ENCODE data around the gene PTPRT.

Gene PTPRT

DNA sequence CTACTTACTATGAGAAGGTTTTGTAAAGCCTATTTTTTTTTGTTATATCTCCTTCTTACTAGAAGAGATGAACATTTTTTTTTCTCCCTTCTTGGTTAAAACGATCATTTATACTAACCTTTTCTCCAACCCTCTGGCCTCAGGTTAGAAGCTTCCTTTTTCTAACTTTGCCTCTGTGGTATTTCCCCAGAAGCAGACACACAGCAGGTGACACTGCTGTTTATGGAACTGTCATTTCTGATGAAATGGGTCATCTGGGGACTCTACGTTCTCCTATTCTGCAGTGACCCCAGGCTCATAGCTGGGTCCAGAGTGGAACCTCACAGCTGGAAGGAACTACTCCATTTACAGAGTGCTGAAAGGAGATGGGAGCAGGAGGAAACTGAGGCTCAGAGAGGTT lies 825.3 kb downstream of the PTPRT start:
- H3K27ac ChIP-seq (ENCODE audit: extremely low read depth, low read depth, low read length), result no peak overlapping the region
- TF ChIP-seq ZFP69B (tag by site-specific recombination; IDR thresholded peaks at IDR 0.05) (no peak), SETDB1 (IDR thresholded peaks at IDR 0.05; ENCODE audit: insufficient read length, low read length) (no peak), ZNF629 (tag by site-specific recombination; IDR thresholded peaks at IDR 0.05) (no peak), ZNF701 (tag by site-specific recombination; IDR thresholded peaks at IDR 0.05) (no peak), ZNF843 (tag by site-specific recombination; IDR thresholded peaks at IDR 0.05) (no peak), OSR2 (tag by site-specific recombination; IDR thresholded peaks at IDR 0.05) (no peak), GLI4 (tag by site-specific recombination; IDR thresholded peaks at IDR 0.05) (no peak), ZNF707 (tag by site-specific recombination; IDR thresholded peaks at IDR 0.05) (no peak), KLF7 (tag by site-specific recombination; IDR thresholded peaks at IDR 0.05; ENCODE audit: borderline replicate concordance) (no peak), ZNF426 (tag by site-specific recombination; IDR thresholded peaks at IDR 0.05) (no peak), ZNF658 (tag by site-specific recombination; IDR thresholded peaks at IDR 0.05) (no peak)
- TF ChIP-seq, protein P1, sequence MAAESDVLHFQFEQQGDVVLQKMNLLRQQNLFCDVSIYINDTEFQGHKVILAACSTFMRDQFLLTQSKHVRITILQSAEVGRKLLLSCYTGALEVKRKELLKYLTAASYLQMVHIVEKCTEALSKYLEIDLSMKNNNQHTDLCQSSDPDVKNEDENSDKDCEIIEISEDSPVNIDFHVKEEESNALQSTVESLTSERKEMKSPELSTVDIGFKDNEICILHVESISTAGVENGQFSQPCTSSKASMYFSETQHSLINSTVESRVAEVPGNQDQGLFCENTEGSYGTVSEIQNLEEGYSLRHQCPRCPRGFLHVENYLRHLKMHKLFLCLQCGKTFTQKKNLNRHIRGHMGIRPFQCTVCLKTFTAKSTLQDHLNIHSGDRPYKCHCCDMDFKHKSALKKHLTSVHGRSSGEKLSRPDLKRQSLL (tag by site-specific recombination; IDR thresholded peaks at IDR 0.05), result no peak
- TF ChIP-seq, protein P2, sequence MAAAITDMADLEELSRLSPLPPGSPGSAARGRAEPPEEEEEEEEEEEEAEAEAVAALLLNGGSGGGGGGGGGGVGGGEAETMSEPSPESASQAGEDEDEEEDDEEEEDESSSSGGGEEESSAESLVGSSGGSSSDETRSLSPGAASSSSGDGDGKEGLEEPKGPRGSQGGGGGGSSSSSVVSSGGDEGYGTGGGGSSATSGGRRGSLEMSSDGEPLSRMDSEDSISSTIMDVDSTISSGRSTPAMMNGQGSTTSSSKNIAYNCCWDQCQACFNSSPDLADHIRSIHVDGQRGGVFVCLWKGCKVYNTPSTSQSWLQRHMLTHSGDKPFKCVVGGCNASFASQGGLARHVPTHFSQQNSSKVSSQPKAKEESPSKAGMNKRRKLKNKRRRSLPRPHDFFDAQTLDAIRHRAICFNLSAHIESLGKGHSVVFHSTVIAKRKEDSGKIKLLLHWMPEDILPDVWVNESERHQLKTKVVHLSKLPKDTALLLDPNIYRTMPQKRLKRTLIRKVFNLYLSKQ (tag by site-specific recombination; IDR thresholded peaks at IDR 0.05; ENCODE audit: borderline replicate concordance), result no peak
- TF ChIP-seq, protein P3, sequence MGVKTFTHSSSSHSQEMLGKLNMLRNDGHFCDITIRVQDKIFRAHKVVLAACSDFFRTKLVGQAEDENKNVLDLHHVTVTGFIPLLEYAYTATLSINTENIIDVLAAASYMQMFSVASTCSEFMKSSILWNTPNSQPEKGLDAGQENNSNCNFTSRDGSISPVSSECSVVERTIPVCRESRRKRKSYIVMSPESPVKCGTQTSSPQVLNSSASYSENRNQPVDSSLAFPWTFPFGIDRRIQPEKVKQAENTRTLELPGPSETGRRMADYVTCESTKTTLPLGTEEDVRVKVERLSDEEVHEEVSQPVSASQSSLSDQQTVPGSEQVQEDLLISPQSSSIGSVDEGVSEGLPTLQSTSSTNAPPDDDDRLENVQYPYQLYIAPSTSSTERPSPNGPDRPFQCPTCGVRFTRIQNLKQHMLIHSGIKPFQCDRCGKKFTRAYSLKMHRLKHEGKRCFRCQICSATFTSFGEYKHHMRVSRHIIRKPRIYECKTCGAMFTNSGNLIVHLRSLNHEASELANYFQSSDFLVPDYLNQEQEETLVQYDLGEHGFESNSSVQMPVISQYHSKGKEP (tag by site-specific recombination; IDR thresholded peaks at IDR 0.05), result no peak
- TF ChIP-seq, protein P4, sequence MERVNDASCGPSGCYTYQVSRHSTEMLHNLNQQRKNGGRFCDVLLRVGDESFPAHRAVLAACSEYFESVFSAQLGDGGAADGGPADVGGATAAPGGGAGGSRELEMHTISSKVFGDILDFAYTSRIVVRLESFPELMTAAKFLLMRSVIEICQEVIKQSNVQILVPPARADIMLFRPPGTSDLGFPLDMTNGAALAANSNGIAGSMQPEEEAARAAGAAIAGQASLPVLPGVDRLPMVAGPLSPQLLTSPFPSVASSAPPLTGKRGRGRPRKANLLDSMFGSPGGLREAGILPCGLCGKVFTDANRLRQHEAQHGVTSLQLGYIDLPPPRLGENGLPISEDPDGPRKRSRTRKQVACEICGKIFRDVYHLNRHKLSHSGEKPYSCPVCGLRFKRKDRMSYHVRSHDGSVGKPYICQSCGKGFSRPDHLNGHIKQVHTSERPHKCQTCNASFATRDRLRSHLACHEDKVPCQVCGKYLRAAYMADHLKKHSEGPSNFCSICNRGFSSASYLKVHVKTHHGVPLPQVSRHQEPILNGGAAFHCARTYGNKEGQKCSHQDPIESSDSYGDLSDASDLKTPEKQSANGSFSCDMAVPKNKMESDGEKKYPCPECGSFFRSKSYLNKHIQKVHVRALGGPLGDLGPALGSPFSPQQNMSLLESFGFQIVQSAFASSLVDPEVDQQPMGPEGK (tag by site-specific recombination; IDR thresholded peaks at IDR 0.05), result no peak
- H3K36me3 ChIP-seq (ENCODE audit: control insufficient read depth in 2 of 2, insufficient read depth in 1 of 2, low read length in 2 of 2), result no peaks in the 10 kb centered on the region
- CTCF ChIA-PET, result no interaction called here
- H3K4me3 ChIP-seq (ENCODE audit: low read depth, low read length), result no peak overlapping the region
- no peaks in the 10 kb centered on the region for H3K4me1 ChIP-seq (ENCODE audit: control insufficient read depth, insufficient read depth, low read length)
- POLR2A ChIA-PET, result no interaction called here
- H3K9me3 ChIP-seq (ENCODE audit: control insufficient read depth, insufficient read depth, low read depth, low read length), result no peaks in the 10 kb centered on the region

DNA sequence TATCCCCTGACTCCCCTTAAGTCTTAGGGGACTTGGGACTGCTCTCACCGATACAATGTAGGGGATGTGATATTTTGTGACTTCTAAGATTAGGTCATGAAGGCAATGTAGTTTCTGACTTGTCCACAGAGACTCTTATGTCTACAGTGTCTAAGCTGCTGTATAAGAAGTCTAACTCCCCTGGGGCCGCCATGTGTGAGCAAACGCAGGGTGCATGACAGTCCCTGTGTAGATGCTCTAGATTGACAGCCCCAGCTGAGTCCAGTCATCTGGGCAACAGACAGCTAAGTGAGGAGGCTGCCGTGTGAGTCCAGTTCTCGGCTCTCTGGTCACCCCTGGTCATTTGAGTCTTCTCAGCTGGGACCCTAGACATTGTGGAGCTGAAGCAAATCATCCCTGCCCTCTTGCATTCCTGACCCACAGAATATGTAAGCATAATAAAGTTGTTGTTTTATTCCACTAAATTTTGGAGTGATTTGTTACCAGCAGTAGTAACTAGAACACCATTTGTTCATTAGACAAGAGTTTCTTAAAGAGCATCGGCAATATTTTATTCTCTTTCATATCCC lies 828.2 kb downstream of the PTPRT start:
- Histone ChIP-seq H3K36me3 (ENCODE audit: control insufficient read depth in 2 of 2, insufficient read depth in 1 of 2, low read length in 2 of 2) (no peaks in the 10 kb centered on the region), H3K4me3 (ENCODE audit: low read depth, low read length) (no peak overlapping the region), H3K4me1 (ENCODE audit: control insufficient read depth, insufficient read depth, low read length) (no peaks in the 10 kb centered on the region), H3K27ac (ENCODE audit: extremely low read depth, low read depth, low read length) (no peak overlapping the region), H3K9me3 (ENCODE audit: control insufficient read depth, insufficient read depth, low read depth, low read length) (no peaks in the 10 kb centered on the region)
- TF ChIP-seq KLF1 (tag by site-specific recombination; IDR thresholded peaks at IDR 0.05), result no peak
- TF ChIP-seq, protein P5, sequence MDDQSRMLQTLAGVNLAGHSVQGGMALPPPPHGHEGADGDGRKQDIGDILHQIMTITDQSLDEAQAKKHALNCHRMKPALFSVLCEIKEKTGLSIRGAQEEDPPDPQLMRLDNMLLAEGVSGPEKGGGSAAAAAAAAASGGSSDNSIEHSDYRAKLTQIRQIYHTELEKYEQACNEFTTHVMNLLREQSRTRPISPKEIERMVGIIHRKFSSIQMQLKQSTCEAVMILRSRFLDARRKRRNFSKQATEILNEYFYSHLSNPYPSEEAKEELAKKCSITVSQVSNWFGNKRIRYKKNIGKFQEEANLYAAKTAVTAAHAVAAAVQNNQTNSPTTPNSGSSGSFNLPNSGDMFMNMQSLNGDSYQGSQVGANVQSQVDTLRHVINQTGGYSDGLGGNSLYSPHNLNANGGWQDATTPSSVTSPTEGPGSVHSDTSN (CRISPR knock-in tag; IDR thresholded peaks at IDR 0.05), result no peak
- TF ChIP-seq, protein P6, sequence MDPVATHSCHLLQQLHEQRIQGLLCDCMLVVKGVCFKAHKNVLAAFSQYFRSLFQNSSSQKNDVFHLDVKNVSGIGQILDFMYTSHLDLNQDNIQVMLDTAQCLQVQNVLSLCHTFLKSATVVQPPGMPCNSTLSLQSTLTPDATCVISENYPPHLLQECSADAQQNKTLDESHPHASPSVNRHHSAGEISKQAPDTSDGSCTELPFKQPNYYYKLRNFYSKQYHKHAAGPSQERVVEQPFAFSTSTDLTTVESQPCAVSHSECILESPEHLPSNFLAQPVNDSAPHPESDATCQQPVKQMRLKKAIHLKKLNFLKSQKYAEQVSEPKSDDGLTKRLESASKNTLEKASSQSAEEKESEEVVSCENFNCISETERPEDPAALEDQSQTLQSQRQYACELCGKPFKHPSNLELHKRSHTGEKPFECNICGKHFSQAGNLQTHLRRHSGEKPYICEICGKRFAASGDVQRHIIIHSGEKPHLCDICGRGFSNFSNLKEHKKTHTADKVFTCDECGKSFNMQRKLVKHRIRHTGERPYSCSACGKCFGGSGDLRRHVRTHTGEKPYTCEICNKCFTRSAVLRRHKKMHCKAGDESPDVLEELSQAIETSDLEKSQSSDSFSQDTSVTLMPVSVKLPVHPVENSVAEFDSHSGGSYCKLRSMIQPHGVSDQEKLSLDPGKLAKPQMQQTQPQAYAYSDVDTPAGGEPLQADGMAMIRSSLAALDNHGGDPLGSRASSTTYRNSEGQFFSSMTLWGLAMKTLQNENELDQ (tag by site-specific recombination; IDR thresholded peaks at IDR 0.05; ENCODE audit: low read depth), result no peak
- no peak for TF ChIP-seq ZNF501 (tag by site-specific recombination; IDR thresholded peaks at IDR 0.05)
- no peak for TF ChIP-seq RBAK (tag by site-specific recombination; IDR thresholded peaks at IDR 0.05)
- TF ChIP-seq ZNF169 (tag by site-specific recombination; IDR thresholded peaks at IDR 0.05), result no peak
- CTCF ChIA-PET, result interaction anchor here (0.6 kb wide), 1 partner anchor 192 kb away, joined by 3 read pairs; no protein-coding TSS in a partner anchor
- POLR2A ChIA-PET, result no interaction called here
